Thoracic aorta (tissue), 2 donors: Measurements from ENCODE around the gene NUDT3. TPM values are rescaled to one million over a fixed set of nuclear protein-coding genes. Genes with fewer than 3 reads are reported as not detected.

Source experiments
- ATAC-seq: fragments of 150-250 bp; one replicate; pipeline ENCODE4 v1.8.0; 2017; ENCODE audit warnings: low read depth; ENCODE audit not compliant: insufficient number of reproducible peaks, low FRiP score
- DNase-seq: peaks from one replicate; pipeline ENCODE4 v3.0.0-alpha.2; 2020; ENCODE audit warnings: low spot score
- H3K27ac ChIP-seq, 2 donors: fragments of 200-600 bp; sonication (generic); 1 replicate in 1 of 2; 2 replicates in 1 of 2; pipeline ENCODE4 v1.5.1; 2016; ENCODE audit warnings: mild to moderate bottlenecking in 2 of 2, moderate library complexity in 2 of 2
- H3K27me3 ChIP-seq: fragments of 200-600 bp; sonication (generic); replicated peaks from 2 replicates; pipeline ENCODE4 v1.6.0; 2016; ENCODE audit warnings: mild to moderate bottlenecking; ENCODE audit not compliant: insufficient read depth
- H3K36me3 ChIP-seq: fragments of 200-600 bp; sonication (generic); one replicate; pipeline ENCODE4 v1.5.1; 2016
- H3K4me1 ChIP-seq, 2 donors: fragments of 200-600 bp; sonication (generic); 1 replicate in 1 of 2; 2 replicates in 1 of 2; pipeline versions ENCODE4 v1.5.1 to v1.6.0; 2016; ENCODE audit warnings: low read depth in 2 of 2, mild to moderate bottlenecking in 1 of 2; ENCODE audit not compliant: control insufficient read depth in 1 of 2
- H3K4me3 ChIP-seq: fragments of 200-600 bp; sonication (generic); 2 replicates; pipeline ENCODE4 v1.5.1; 2016; ENCODE audit warnings: mild to moderate bottlenecking
- H3K9me3 ChIP-seq: fragments of 200-600 bp; sonication (generic); 2 replicates; pipeline ENCODE4 v1.5.1; 2016
- CTCF ChIP-seq: fragments of 200-600 bp; sonication (generic); IDR thresholded peaks from one replicate; pipeline ENCODE4 v1.5.1; 2019; ENCODE audit warnings: antibody characterized with exemption
- total RNA-seq, 2 donors: library from RNA; depleted of rRNA; stranded (reverse); fragments of >200 nt; gene quantifications; one replicate each; pipeline versions ENCODE4 v1.1.0 to v1.2.3, GENCODE V29; 2016

Gene NUDT3
- total RNA-seq, 2 donors from 2014 or later: 34.8 to 46.8 TPM

- Histone ChIP-seq H3K27me3 (no peaks in the 10 kb centered on the region), H3K27ac (no peak overlapping the region), H3K9me3 (no peaks in the 10 kb centered on the region), H3K36me3 (no peaks in the 10 kb centered on the region), H3K4me3 (no peak overlapping the region), H3K4me1 (peaks cover 6 to 21% of the 10 kb centered on the region in 2 donors)
- ATAC-seq (no peak), DNase-seq (no peak)
- TF ChIP-seq CTCF: no peak
Observed at GRCh38 chr6:34352305-34352937, 40.0 kb downstream of the NUDT3 start.

GRCh38 chr6:34350934-34351217, 41.6 kb downstream of the NUDT3 start:
- no peaks in the 10 kb centered on the region for H3K9me3 ChIP-seq
- H3K4me3 ChIP-seq: no peak overlapping the region
- peaks cover 5 to 28% of the 10 kb centered on the region in 2 donors for H3K4me1 ChIP-seq
- TF ChIP-seq CTCF: no peak
- ATAC-seq (no peak), DNase-seq (no peak)
- no peaks in the 10 kb centered on the region for H3K27me3 ChIP-seq
- H3K27ac ChIP-seq: no peak overlapping the region
- H3K36me3 ChIP-seq: no peaks in the 10 kb centered on the region

- Histone ChIP-seq H3K36me3 (no peaks in the 10 kb centered on the region), H3K4me3 (no peak overlapping the region), H3K27ac (no peak overlapping the region), H3K4me1 (peaks cover 2 to 30% of the 10 kb centered on the region in 2 donors), H3K27me3 (no peaks in the 10 kb centered on the region), H3K9me3 (no peaks in the 10 kb centered on the region)
- ATAC-seq: no peak
- no peak for DNase-seq
- no peak for TF ChIP-seq CTCF
Observed at GRCh38 chr6:34350137-34350933, 42.1 kb downstream of the NUDT3 start.

- ATAC-seq: no peak
Observed at GRCh38 chr6:34349211-34349610, 43.3 kb downstream of the NUDT3 start.

More at GRCh38 chr6:34349211-34349610, 43.3 kb downstream of the NUDT3 start:
- H3K36me3 ChIP-seq: no peaks in the 10 kb centered on the region
- no peak for DNase-seq
- no peak overlapping the region for H3K27ac ChIP-seq
- no peak overlapping the region for H3K4me3 ChIP-seq
- no peak for TF ChIP-seq CTCF
- no peaks in the 10 kb centered on the region for H3K27me3 ChIP-seq
- H3K9me3 ChIP-seq: no peaks in the 10 kb centered on the region
- H3K4me1 ChIP-seq: peaks cover 6 to 31% of the 10 kb centered on the region in 2 donors
